NCI-H2081 treated with DMSO at 0.1 percent for 48 hours (cell line): ENCODE data around the gene RRP1.

ENCODE experiments used
- DNase-seq: peaks from one replicate; lab custom pipeline; 2025; lab: John Stamatoyannopoulos, UW

The RRP1 gene

GRCh38 chr21:43758811-43759210 lies 30.6 kb upstream of the RRP1 start:
- no peak for DNase-seq

GRCh38 chr21:43759651-43760050 lies 29.7 kb upstream of the RRP1 start:
- no peak for DNase-seq

GRCh38 chr21:43760391-43760958 lies 28.9 kb upstream of the RRP1 start:
- DNase-seq = no peak

- no peak for DNase-seq
Measured at GRCh38 chr21:43761886-43762285, 27.5 kb upstream of the RRP1 start.

GRCh38 chr21:43762303-43763128 lies 26.9 kb upstream of the RRP1 start:
- no peak for DNase-seq

- no peak for DNase-seq
Measured at GRCh38 chr21:43763901-43764523, 25.4 kb upstream of the RRP1 start.

GRCh38 chr21:43764576-43765495 lies 24.5 kb upstream of the RRP1 start:
- no peak for DNase-seq

- no peak for DNase-seq
Measured at GRCh38 chr21:43766734-43767497, 22.5 kb upstream of the RRP1 start.

- DNase-seq = no peak
Measured at GRCh38 chr21:43767498-43767983, 21.8 kb upstream of the RRP1 start.

GRCh38 chr21:43767984-43768867 lies 21.2 kb upstream of the RRP1 start:
- no peak for DNase-seq

GRCh38 chr21:43768868-43769167 lies 20.6 kb upstream of the RRP1 start:
- no peak for DNase-seq

- no peak for DNase-seq
Measured at GRCh38 chr21:43769325-43769958, 19.9 kb upstream of the RRP1 start.

GRCh38 chr21:43770066-43770655 lies 19.2 kb upstream of the RRP1 start:
- DNase-seq = no peak

- DNase-seq = no peak
Measured at GRCh38 chr21:43771199-43771675, 18.1 kb upstream of the RRP1 start.

GRCh38 chr21:43771698-43772424 lies 17.5 kb upstream of the RRP1 start:
- DNase-seq = no peak

- DNase-seq = no peak
Measured at GRCh38 chr21:43772425-43772821, 17.0 kb upstream of the RRP1 start.

GRCh38 chr21:43774163-43774562 lies 15.2 kb upstream of the RRP1 start:
- DNase-seq = no peak

- DNase-seq = no peak
Measured at GRCh38 chr21:43775190-43775589, 14.2 kb upstream of the RRP1 start.
